NB4 (cell line): ENCODE measurements around the gene ST8SIA1.
"Not testable (repeated sequence)": the region's sequence is repeated elsewhere in the genome, so short reads cannot be mapped to it uniquely, and the experiment has no call there.

Experiments used
- CTCF ChIP-seq: IDR thresholded peaks from one replicate; pipeline ENCODE4 v1.5.1; 2012; ENCODE audit warnings: low read depth, low read length
- MYC ChIP-seq: IDR thresholded peaks from 2 replicates; pipeline ENCODE4 v1.6.1; 2011; ENCODE audit warnings: low read depth, low read length
- POLR2A ChIP-seq: IDR thresholded peaks from 2 replicates; pipeline ENCODE4 v1.6.1; 2011; ENCODE audit warnings: mild to moderate bottlenecking; ENCODE audit not compliant: insufficient read length; ENCODE audit errors: extremely low read depth

GRCh38 chr12:22146686-22147085 lies 187.8 kb downstream of the ST8SIA1 start:
- TF ChIP-seq CTCF, POLR2A, MYC: not testable (repeated sequence)
